ENCODE data around the gene CPXM2. TPM values are rescaled to one million over a fixed set of nuclear protein-coding genes. Genes with fewer than 3 reads are reported as not detected.
A peak's percentile ranks its signal among the peaks of the same experiment; 100 is the strongest.

Gene CPXM2
- total RNA-seq, 1 experiment from 2014 or later, result 0.12 TPM

- no peaks in the 10 kb centered on the region; a peak in 1 of 4 replicates for H3K4me1 ChIP-seq (ENCODE audit: control insufficient read depth in 1 of 2, insufficient read depth in 2 of 2, low read length in 2 of 2)
- H3K27ac ChIP-seq (ENCODE audit: low read depth, low read length), result no peak overlapping the region
- CTCF ChIA-PET, result interaction anchor here (0.9 to 1.5 kb wide), 3 partner anchors 18 to 31 kb away, joined by 3 read pairs; no protein-coding TSS in a partner anchor
- peaks cover 38% of the 10 kb centered on the region for H3K27me3 ChIP-seq (ENCODE audit: insufficient read depth, low read length)
- intact Hi-C loops (cut with micrococcal nuclease), result loop anchor here (2.0 kb wide), 2 partner anchors 33 to 283 kb away; no protein-coding TSS in a partner anchor
- 0 out of 2 replicates have a peak, but pooled peaks have one; percentile 4 for ATAC-seq
- no peak for TF ChIP-seq CEBPB (IDR thresholded peaks at IDR 0.05; ENCODE audit: low read depth)
- no peak for TF ChIP-seq SRF (IDR thresholded peaks at IDR 0.05; ENCODE audit: low read depth)
- no peak for TF ChIP-seq POLR2AphosphoS5 (IDR thresholded peaks at IDR 0.05; ENCODE audit: low read depth, low read length)
- TF ChIP-seq SIN3A (IDR thresholded peaks at IDR 0.05; ENCODE audit: low read depth), result no peak
- no peaks in the 10 kb centered on the region for H3K36me3 ChIP-seq (ENCODE audit: control insufficient read depth in 1 of 2, insufficient read depth in 2 of 2, low read length in 2 of 2)
- POLR2A ChIA-PET, result no interaction called here
- no peak overlapping the region for H2AFZ ChIP-seq (ENCODE audit: low read depth, low read length, poor library complexity, severe bottlenecking)
- H3K4me2 ChIP-seq (ENCODE audit: low read length), result no peak overlapping the region
- no peak overlapping the region for H3K4me3 ChIP-seq (replicated peaks in 1 of 2; ENCODE audit: low read depth in 1 of 2, low read length in 2 of 2)
- H3K79me2 ChIP-seq (ENCODE audit: insufficient read depth, low read length), result no peaks in the 10 kb centered on the region
- no TSS peak for BruUV-seq (replicated peaks)
- H3K9me3 ChIP-seq (ENCODE audit: control insufficient read depth in 1 of 2, insufficient read depth in 1 of 2, low read depth in 1 of 2, low read length in 2 of 2), result no peaks in the 10 kb centered on the region
- no peak for DNase-seq (ENCODE audit: low read depth, low spot score)
- no peaks in the 10 kb centered on the region for H3K9me2 ChIP-seq (ENCODE audit: insufficient read depth)
- RAD21 ChIA-PET (ENCODE audit: low non-redundant PET in 1 of 2, low total read pairs in 2 of 2, uncharacterized antibody in 2 of 2, unreplicated experiment in 2 of 2), result no interaction called here
- no peaks in the 10 kb centered on the region for H4K20me1 ChIP-seq (ENCODE audit: insufficient read depth)
- H3K9ac ChIP-seq (ENCODE audit: low read length), result no peak overlapping the region
Observed at GRCh38 chr10:123865880-123866279, 25.7 kb downstream of the CPXM2 start.

GRCh38 chr10:123865350-123865749 lies 26.3 kb downstream of the CPXM2 start:
- no peak overlapping the region for H3K27ac ChIP-seq (ENCODE audit: low read depth, low read length)
- H3K4me1 ChIP-seq (ENCODE audit: control insufficient read depth in 1 of 2, insufficient read depth in 2 of 2, low read length in 2 of 2), result no peaks in the 10 kb centered on the region; a peak in 1 of 4 replicates
- no peak for TF ChIP-seq RAD21 (IDR thresholded peaks at IDR 0.05; ENCODE audit: low read depth)
- no peak for TF ChIP-seq EGR1 (IDR thresholded peaks at IDR 0.05; ENCODE audit: low read depth)
- TF ChIP-seq, protein P1, sequence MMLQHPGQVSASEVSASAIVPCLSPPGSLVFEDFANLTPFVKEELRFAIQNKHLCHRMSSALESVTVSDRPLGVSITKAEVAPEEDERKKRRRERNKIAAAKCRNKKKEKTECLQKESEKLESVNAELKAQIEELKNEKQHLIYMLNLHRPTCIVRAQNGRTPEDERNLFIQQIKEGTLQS (IDR thresholded peaks at IDR 0.05), result no peak
- TF ChIP-seq ELF1 (IDR thresholded peaks at IDR 0.05; ENCODE audit: borderline replicate concordance, low read depth), result no peak
- no peak for TF ChIP-seq JUND (IDR thresholded peaks at IDR 0.05)
- no peak for TF ChIP-seq EZH2 (IDR thresholded peaks at IDR 0.05)
- TF ChIP-seq, protein P2, sequence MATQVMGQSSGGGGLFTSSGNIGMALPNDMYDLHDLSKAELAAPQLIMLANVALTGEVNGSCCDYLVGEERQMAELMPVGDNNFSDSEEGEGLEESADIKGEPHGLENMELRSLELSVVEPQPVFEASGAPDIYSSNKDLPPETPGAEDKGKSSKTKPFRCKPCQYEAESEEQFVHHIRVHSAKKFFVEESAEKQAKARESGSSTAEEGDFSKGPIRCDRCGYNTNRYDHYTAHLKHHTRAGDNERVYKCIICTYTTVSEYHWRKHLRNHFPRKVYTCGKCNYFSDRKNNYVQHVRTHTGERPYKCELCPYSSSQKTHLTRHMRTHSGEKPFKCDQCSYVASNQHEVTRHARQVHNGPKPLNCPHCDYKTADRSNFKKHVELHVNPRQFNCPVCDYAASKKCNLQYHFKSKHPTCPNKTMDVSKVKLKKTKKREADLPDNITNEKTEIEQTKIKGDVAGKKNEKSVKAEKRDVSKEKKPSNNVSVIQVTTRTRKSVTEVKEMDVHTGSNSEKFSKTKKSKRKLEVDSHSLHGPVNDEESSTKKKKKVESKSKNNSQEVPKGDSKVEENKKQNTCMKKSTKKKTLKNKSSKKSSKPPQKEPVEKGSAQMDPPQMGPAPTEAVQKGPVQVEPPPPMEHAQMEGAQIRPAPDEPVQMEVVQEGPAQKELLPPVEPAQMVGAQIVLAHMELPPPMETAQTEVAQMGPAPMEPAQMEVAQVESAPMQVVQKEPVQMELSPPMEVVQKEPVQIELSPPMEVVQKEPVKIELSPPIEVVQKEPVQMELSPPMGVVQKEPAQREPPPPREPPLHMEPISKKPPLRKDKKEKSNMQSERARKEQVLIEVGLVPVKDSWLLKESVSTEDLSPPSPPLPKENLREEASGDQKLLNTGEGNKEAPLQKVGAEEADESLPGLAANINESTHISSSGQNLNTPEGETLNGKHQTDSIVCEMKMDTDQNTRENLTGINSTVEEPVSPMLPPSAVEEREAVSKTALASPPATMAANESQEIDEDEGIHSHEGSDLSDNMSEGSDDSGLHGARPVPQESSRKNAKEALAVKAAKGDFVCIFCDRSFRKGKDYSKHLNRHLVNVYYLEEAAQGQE (IDR thresholded peaks at IDR 0.05; ENCODE audit: low read depth), result no peak
- TF ChIP-seq, protein P3, sequence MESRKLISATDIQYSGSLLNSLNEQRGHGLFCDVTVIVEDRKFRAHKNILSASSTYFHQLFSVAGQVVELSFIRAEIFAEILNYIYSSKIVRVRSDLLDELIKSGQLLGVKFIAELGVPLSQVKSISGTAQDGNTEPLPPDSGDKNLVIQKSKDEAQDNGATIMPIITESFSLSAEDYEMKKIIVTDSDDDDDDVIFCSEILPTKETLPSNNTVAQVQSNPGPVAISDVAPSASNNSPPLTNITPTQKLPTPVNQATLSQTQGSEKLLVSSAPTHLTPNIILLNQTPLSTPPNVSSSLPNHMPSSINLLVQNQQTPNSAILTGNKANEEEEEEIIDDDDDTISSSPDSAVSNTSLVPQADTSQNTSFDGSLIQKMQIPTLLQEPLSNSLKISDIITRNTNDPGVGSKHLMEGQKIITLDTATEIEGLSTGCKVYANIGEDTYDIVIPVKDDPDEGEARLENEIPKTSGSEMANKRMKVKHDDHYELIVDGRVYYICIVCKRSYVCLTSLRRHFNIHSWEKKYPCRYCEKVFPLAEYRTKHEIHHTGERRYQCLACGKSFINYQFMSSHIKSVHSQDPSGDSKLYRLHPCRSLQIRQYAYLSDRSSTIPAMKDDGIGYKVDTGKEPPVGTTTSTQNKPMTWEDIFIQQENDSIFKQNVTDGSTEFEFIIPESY (IDR thresholded peaks at IDR 0.05; ENCODE audit: extremely low read depth, insufficient replicate concordance, low read length), result no peak
- no peak for TF ChIP-seq SRF (IDR thresholded peaks at IDR 0.05; ENCODE audit: low read depth)
- no peaks in the 10 kb centered on the region for H3K36me3 ChIP-seq (ENCODE audit: control insufficient read depth in 1 of 2, insufficient read depth in 2 of 2, low read length in 2 of 2)
- CTCF ChIA-PET, result interaction anchor here (1.4 to 1.5 kb wide), 2 partner anchors 18 to 32 kb away, joined by 3 read pairs; no protein-coding TSS in a partner anchor
- H3K79me2 ChIP-seq (ENCODE audit: insufficient read depth, low read length), result no peaks in the 10 kb centered on the region
- H3K9me2 ChIP-seq (ENCODE audit: insufficient read depth), result no peaks in the 10 kb centered on the region
- no peaks in the 10 kb centered on the region for H4K20me1 ChIP-seq (ENCODE audit: insufficient read depth)
- no peak overlapping the region for H3K4me3 ChIP-seq (replicated peaks in 1 of 2; ENCODE audit: low read depth in 1 of 2, low read length in 2 of 2)
- RAD21 ChIA-PET (ENCODE audit: low non-redundant PET in 1 of 2, low total read pairs in 2 of 2, uncharacterized antibody in 2 of 2, unreplicated experiment in 2 of 2), result no interaction called here
- POLR2A ChIA-PET, result no interaction called here
- H3K9ac ChIP-seq (ENCODE audit: low read length), result no peak overlapping the region
- peaks cover 32% of the 10 kb centered on the region for H3K27me3 ChIP-seq (ENCODE audit: insufficient read depth, low read length)
- no peak for DNase-seq (ENCODE audit: low read depth, low spot score)
- ATAC-seq, result no peak
- BruUV-seq (replicated peaks), result no TSS peak
- no peaks in the 10 kb centered on the region for H3K9me3 ChIP-seq (ENCODE audit: control insufficient read depth in 1 of 2, insufficient read depth in 1 of 2, low read depth in 1 of 2, low read length in 2 of 2)
- no peak overlapping the region for H3K4me2 ChIP-seq (ENCODE audit: low read length)
- intact Hi-C loops (cut with micrococcal nuclease), result no loop called here
- no peak overlapping the region for H2AFZ ChIP-seq (ENCODE audit: low read depth, low read length, poor library complexity, severe bottlenecking)

All from HCT116 (cell line).